Stimulated activated naive CD4-positive, alpha-beta T cell (primary cell): ENCODE measurements around the gene KLHL13.
"Not testable (repeated sequence)": the region's sequence is repeated elsewhere in the genome, so short reads cannot be mapped to it uniquely, and the experiment has no call there.

Experiments
- DNase-seq, 6 experiments: peaks; one replicate each; lab custom pipeline; 2025; lab: John Stamatoyannopoulos, UW

Gene KLHL13

DNA sequence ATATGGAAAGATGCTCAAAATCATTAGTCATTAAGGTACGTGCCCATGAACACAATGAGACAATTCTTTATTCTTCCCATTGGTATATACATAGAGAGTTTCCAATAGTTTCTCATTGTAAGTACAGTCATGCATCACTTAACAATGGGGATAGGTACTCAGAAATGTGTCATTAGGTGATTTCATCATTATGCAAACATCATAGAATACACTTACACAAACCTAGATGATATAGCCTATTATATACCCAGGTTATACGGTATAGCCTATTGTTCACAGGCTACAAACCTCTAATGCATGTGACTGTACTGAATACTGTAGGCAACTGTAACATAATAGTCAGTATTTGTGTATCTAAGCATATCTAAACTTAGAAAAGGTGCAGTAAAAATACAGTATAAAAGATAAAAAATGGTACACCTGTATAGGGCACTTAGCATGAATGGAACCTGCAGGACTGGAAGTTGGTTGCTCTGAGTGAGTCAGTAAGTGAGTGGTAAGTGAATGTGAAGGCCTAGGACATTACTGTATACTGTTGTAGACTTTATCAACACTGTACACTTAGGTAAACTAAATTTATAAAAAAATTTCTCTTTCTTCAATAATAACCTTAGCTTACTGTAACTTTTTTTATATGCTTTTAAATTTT is 49.6 kb downstream of the KLHL13 start:
- DNase-seq, result no peak

DNA sequence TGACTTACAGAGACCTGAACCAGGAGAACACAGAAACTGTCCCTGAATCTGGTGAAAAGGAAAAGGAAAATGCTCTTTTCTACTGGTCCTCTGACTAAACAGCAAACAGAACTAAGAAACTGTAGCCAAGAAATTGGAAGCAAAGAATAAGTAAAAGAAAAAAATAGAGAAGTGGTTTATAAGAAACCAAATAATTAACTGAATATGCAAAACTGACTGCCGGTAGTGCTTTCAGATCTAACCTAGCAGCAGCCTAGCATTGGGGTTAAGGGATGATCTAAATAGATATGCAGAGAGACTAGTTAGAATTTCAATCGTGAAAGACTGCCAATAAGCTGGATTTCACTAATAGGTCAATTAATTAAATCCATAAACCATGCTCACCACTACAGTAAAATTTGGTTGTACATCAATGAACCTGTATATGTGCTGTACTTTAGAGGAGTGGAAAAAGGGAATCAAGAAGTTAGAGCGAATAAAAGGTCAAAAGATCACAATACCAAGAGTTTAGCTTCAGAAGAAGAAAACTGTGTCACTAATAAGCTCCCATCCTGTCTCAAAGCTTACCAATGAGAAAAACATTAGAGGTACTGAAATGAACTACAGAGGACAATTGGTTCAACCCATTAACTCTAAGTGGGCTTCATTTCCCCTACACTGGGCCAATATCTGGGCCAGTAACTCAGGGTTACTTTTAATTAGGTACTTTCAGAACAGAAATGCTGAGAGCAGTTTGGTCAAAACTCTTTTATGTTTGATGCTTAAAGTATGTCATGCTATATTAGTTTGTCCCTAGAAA is 53.6 kb downstream of the KLHL13 start:
- no peak for DNase-seq

DNA sequence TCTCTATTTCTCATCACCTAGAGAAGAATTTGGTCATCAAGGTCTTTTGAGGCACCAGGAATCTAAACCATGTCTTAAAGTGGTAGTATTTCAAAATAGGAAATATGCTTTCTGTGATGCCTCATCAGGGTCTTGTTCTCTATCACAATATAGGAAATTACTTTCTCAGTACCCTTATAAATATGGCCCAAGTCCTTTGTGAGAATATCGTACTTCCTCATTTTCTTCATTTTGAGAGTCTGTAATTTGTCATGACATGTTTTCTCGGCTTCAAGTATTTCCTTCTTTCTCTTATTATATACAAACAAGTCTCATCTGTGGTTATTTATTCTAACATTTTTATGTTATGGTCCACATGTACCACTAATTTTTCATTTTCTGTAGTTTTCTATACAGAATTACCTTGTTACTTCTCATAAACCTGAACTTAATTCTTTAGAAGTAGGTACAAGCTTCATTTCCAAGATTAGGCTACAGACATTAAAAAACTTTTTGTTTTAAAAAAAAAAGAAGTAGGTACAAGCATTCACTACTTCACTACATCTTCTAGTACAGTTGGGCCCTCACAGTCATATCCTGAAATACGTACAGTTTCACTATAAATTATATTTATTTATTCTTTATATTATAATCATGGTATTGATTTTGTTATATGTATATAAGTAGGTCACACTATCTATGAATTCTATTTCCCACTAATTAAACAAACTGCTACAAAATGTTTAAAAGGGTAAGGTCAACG is 54.4 kb downstream of the KLHL13 start:
- no peak for DNase-seq

DNA sequence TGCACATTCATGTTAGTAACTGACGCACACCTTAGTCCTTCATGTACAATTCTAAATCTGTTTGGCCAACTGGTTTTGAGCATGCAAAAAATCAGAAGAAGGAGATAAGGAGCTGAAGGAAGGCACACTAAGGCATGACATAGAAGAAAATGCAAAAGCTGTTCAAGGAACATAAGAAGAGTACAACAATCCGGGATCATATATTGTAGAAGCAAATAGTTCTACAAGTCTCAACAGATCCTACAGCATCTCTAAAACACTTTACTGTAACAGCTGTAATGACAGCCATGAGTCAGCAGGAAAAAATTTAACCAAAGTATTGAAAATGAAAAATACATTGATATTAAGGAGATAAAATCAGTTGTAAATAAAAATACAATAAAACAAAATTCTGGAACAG is 57.7 kb downstream of the KLHL13 start:
- DNase-seq, result no peak

DNA sequence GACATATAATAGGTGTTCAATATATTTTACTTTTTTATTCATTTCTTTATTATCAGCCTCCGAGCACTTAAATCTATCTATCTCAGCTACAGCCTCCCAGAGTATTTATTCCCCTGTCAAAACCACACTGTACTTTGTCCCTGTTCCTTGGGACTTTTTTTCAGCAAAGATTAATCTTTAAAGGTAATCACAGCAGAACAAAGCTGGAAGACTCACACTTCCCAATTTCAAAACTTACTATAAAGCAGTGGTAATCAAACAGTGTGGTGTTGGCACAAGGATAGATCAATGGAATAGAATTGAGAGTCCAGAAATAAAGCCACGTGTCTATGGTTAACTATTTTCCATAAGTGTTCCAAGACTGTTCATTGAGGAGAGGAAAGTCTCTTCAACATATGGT is 59.7 kb downstream of the KLHL13 start:
- DNase-seq, result no peak

DNA sequence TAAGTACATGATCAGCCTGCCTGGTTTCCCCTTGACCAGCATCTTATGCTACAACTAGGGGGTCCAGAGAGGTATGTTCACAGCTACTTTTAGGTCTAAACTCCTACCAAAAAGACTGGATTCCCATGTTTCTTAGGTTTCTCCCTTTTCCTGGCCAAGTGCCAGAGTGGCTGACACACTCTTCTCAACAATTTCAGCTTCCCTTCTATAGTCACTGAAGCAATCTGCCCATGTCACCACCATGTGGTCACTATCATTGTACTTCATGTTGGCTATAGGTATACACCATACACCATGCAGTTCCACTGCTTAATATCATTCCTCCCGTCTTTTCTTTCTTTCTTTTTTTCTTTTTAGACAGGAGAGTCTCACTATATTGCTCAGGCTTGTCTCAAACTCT is 66.9 kb downstream of the KLHL13 start:
- no peak for DNase-seq

DNA sequence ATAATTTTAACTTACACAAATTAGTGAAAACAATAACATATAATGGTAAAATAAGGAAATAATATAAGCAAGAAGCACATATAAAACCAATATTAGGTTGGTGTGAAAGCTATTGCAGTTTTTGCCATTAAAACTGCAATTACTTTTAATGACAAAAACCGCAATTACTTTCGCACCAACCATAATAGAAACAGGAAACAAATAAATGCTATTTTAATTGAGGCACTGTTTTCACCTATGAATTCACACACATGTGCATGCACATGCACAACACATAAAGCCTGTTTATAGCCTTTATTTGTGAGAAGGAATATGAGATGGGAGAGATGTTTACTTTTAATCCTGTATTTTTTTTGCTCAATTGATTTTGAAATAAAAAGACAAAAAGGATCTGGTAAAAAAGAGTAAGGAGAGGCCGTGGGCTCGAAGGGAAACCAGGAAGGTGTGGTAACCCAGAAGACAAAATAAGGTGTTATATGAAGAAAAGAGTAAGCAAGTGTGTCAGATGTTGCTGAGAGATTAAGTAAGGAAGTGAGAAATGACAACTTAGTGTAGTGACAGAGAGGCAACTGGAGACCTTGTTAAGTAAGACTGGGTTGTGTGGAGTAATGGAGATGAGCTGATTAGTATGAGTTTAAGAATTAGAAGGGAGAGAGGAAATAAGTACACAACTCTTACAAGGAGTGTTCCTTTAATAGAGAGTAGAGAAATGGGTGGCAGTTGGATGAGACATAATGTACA is 69.0 kb downstream of the KLHL13 start:
- DNase-seq, result no peak

DNA sequence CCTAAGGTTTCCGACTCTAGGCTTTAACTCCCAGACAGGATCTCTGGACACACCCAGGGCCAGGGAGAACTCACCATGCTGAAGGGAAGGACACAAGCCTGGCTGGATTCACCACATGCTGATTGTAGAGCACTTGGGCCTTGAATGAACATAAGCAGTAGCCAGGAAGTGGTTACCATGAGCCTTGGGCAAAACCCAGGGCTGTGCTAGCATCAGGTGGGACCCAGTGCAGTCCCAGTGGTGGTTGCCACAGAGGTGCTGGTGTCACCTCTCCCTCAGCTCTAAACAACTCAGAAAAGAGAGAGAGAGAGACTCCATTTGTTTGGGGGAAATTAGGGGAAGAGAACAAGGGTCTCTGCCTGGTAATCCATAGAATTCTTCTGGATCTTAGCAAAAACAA is 77.0 kb downstream of the KLHL13 start:
- no peak for DNase-seq

DNA sequence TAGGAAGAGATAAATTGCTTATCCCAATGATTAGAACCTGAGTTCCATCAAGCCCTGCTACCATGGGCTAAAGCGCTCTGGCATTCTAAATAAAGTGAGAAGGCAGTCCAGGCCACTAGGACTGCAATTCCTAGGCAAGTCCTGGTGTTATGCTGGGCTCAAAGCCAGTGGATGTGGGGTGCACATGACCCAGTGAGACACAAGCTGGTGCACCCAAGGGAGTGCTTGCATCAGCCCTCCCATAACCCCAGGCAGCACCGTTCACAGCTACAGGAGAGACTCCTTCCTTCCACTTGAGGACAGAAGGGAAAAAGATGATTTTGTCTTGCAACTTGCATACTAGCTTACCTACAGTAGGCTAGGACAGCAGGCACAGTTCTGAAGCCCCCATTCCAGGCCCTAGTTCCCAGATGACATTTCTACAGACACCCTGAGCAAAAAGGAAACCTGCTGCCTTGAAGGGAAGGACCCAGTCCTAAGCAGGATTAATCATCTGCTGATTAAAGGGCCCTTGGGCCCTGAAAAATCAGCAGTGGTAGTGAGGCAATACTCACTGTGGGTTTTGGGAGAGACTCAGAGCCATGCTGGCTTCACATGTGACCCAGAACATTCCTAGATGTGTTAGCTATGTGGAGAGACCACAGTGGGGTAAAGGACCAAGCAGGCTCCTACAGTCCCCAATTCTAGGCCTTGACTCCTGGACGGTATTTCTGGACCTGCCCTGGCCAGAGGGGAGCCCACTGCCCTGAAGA is 77.8 kb downstream of the KLHL13 start:
- DNase-seq, result no peak

DNA sequence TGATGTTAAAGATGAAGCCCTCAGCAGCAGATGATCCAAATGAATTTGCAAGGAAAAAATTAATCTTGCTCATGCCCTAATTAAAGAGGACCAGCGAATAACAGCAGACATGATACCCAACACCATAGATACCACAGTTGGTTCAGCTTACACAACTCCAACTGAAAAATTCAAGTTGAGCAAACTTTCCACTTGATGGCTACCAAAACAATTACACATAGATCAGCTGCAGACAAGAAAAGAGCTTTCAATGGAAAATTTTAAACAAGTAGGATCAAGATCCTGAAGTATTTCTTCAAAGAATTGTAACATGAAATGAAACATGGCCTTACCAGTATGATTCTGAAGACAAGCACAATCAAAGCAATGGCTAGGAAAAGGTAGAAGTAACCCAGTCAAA is 90.0 kb downstream of the KLHL13 start:
- no peak for DNase-seq

DNA sequence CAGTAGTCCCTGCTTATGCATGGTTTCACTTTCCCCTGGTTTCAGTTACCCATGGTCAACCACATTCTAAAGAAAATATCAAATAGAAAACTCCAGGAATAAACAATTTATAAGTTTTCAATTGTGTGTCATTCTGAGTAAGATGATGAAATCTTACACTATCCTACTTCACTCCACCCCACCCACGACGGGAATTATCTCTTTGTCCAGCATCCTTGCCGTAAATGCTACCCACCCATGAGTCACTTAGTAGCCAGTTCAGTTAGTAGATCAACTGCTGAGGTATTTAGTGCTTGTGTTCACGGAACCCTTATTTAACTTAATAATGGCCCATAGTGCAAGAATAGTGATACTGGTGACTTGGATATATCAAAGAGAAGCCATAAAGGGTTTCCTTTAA is 91.4 kb downstream of the KLHL13 start:
- no peak for DNase-seq

DNA sequence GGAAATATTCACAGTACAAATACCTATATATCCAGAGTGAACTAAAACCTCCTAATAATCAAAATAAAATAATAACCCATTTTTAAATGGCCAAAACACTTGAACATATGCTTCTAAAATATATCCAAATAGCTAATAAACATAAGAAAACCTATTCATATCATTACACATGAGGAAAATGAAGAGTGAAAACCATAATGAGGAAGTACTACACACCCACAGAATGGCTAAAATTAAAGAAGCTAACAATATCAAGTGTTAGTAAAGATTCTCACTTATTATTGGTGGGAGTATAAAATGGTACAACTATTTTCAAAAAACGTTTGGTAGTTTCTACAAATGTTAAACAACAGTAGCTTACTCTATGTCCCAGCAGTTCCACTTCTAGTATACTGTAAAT is 92.1 kb downstream of the KLHL13 start:
- DNase-seq, result no peak

DNA sequence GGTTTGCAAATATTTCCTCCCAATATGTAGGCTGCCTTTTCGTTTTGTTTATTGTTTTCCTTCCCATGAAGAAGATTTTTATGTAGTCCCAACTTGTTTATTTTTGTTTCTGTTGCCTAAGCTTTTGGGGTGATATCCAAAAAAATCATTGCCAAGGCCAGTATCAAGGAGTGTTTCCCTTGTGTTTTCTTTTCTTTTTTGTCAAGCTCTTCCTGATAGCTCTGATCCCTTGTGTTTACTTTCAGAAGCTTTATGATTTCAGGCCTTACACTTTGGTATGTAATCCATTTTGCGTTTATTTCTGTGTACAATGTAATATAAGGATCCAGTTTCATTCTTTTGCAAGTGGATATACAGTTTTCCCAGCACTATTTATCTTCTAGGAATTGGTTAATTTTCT is 93.9 kb downstream of the KLHL13 start:
- no peak for DNase-seq

DNA sequence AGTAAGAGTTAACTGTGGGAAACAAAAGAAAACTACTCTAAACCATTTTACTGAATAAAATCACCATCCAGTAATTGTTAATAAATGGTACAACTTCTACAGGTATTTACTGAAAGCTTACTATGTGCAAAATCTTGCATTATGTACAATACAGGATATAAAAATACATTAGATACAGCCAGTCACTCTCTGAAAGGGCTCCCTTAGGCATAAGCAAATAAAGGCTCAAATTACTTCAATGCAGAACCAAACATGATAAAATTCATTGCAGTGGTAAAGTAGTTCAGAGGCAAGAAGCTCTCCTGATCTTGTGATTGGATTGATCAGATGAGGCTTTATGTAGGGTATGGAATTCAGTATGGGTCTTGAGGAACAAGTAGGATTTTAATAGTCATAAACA is 100.2 kb downstream of the KLHL13 start:
- no peak for DNase-seq

DNA sequence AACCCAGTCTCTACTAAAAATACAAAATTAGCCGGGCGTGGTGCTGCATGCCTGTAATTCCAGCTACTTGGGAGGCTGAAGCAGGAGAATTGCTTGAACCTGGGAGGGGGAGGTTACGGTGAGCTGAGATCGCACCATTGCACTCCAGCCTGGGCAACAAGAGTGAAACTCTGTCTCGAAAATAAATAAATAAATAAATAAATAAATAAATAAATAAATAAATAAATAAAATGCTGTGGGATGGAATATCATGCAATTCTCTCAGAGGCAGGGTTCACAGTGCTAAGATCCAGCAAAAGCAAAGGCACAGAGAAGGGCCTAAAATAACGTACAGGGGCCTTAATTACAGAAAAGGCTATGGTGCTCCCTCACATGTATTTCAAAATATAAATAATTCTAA is 114.2 kb downstream of the KLHL13 start:
- not testable (repeated sequence) for DNase-seq

DNA sequence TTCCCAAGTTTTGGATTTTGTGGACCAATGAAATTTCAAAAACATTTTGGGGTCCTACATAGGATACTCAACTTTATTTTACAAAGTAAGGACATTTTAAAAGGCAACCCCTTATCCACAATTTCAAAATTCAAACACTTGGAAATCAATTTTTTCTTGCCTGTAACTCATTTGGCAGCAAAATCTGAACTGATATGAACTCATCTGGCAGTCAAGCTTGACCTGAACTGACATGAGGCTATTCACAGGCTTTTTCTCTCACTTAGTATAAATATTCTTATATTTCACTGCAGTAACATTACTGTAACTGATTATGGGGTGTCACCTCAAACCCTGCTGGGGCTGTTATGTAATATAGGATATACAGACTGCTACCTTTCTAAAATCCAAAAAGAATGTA is 116.1 kb downstream of the KLHL13 start:
- no peak for DNase-seq

DNA sequence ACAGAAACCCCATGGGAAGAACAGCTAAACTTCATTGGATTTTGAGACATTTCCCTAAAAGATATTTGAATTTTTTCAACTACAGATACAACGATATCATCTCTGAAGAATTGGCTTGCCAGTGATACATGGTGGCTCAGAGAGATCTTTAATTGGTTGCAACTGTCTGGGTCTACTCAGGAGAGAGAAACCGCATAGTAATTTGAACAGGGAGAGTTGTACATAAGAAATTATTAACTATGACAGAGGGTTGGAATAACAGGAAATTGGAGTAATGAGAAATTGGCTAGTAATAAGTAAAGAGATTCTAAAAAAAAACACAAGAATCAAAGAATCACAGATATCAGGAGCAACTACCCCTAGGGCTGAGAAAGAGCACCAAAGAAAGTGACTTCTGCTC is 118.4 kb downstream of the KLHL13 start:
- DNase-seq, result no peak

DNA sequence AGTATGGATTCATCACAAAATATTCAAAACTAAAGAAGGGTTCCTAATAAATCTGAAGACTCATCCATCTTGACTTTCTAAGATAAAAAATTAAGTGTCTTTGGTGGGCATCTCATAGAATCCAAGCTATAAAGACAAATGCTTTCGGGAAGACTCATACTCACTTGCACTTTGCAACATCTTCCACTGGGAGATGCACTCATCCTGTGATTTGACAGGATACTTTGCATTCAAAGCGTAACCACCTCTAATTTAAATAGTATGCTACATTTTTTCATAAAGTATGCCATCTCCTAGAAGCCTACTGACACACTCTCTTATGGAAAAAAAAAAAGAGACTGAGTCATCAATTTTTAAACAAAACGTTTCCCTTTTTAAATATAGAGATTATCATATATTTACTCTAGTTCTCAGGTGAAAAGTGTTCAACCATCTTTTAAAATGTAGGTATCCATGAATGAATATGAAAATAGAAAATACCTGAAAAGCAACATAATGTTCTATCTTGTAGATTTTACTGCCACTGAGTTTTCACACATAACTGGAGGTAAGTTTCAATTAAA is 119.6 kb downstream of the KLHL13 start:
- no peak for DNase-seq

DNA sequence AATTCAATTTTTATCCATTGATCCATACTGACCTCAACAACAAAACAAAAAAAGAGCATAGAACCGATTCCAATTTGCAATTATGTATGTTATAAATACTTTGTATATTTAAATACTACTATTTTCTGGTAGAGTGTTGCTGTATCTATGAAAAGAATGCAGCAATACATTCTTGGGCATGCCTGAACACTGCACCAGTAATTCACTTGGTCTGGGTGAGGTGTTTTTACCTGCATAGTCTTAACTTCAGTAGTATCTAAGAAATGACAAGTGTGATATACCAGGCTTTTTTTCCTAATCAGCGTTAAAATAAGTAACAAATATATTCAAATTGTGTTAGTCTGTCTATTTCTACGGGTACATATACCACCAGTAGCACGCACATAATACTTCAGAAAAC is 120.2 kb downstream of the KLHL13 start:
- no peak for DNase-seq

DNA sequence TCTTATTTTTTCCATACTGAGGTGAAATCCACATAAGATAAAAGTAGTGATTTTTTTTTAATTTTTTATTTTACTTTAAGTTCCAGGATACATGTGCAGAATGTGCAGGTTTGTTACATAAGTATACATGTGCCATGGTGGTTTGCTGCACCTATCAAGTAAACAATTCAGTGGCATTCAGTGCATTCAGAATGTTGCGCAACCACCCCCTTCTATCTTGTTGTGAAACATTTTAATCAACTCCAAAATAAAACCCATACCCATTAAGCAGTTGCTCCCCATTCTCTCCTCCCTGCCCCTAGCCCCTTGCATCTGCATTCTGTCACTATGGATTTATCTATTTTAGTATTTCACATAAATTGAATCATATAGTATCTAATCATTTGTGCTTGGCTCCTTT is 121.2 kb downstream of the KLHL13 start:
- DNase-seq, result no peak

DNA sequence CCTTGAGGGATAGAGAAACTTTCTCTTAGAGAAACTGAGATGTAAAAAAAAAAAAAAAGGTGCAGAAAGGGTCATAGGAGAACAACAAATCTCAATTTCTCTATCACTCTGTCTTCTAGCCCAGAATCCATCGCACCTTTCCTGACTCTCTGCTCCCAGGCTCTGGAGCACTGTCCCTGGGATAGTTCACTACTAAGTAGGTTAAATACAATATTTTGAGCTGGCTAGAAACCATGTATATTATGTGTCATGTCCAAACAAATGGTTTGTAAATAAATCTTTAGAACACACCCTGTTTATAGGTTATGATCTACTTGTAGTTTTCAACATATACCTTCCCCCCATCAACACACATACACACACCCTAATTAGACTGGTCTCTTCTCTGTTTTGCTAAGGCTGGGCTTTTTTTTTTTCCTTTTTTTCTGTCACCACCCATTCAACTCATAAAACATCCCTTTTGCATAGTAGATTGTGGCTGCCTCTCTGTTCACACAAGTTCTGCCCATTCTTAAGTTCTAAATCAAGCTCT is 124.4 kb downstream of the KLHL13 start:
- DNase-seq, result no peak
